SU-DHL-6 (cell line): Measurements from ENCODE around the gene NPAS3.

ENCODE experiments used
- CTCF ChIP-seq: fragments of 200-600 bp; sonication (generic); IDR thresholded peaks from one replicate; pipeline ENCODE4 v1.5.1; 2017; ENCODE audit warnings: antibody characterized with exemption, mild to moderate bottlenecking, low read length, moderate library complexity; ENCODE audit not compliant: insufficient read depth, poor library complexity, severe bottlenecking
- EZH2phosphoT487 ChIP-seq: fragments of 200-600 bp; sonication (generic), shearing (Covaris generic); conservative IDR thresholded peaks from 2 replicates; pipeline ENCODE4 v1.6.1; 2018; ENCODE audit warnings: mild to moderate bottlenecking, antibody characterized with exemption, low read length, moderate library complexity, mixed read lengths

GRCh38 chr14:33254861-33255395 is 316.2 kb downstream of the NPAS3 start:
- TF ChIP-seq CTCF (no peak), EZH2phosphoT487 (no peak)
